Mesendoderm (in vitro differentiated cells): Measurements from ENCODE around the gene PSAT1.

Source experiments
- DNase-seq: peaks from one replicate; pipeline ENCODE4 v3.0.0; 2013
- H2AK5ac ChIP-seq: 2 replicates; pipeline ENCODE4 v1.6.1; 2013; ENCODE audit warnings: low read length, inconsistent platforms
- H2BK120ac ChIP-seq: 2 replicates; pipeline ENCODE4 v1.6.1; 2013; ENCODE audit warnings: low read depth, mild to moderate bottlenecking, low read length, moderate library complexity, mixed read lengths
- H2BK15ac ChIP-seq: replicated peaks from 2 replicates; pipeline ENCODE4 v1.6.1; 2013; ENCODE audit warnings: low read depth, mild to moderate bottlenecking, moderate library complexity
- H2BK5ac ChIP-seq: 2 replicates; pipeline ENCODE4 v1.6.1; 2013; ENCODE audit warnings: low read length, inconsistent platforms
- H3K18ac ChIP-seq: 2 replicates; pipeline ENCODE4 v1.6.1; 2013; ENCODE audit warnings: mild to moderate bottlenecking, low read length, mixed read lengths
- H3K23ac ChIP-seq: one replicate; pipeline ENCODE4 v1.6.1; 2013; ENCODE audit warnings: low read length
- H3K27ac ChIP-seq: 2 replicates; pipeline ENCODE4 v1.5.1; 2013; ENCODE audit warnings: low read depth, mild to moderate bottlenecking, inconsistent platforms, low read length, moderate library complexity
- H3K27me3 ChIP-seq: 2 replicates; pipeline ENCODE4 v1.6.1; 2013; ENCODE audit warnings: low read length, control low read depth, mild to moderate bottlenecking, inconsistent platforms; ENCODE audit not compliant: insufficient read depth, poor library complexity
- H3K36me3 ChIP-seq: 2 replicates; pipeline ENCODE4 v1.6.1; 2013; ENCODE audit warnings: low read length, inconsistent platforms; ENCODE audit not compliant: control insufficient read depth, insufficient read depth
- H3K4ac ChIP-seq: one replicate; pipeline ENCODE4 v1.6.1; 2013; ENCODE audit warnings: low read depth, mild to moderate bottlenecking, low read length, moderate library complexity
- H3K4me1 ChIP-seq: 2 replicates; pipeline ENCODE4 v1.6.1; 2013; ENCODE audit warnings: low read depth, low read length, inconsistent platforms; ENCODE audit not compliant: control insufficient read depth
- H3K4me2 ChIP-seq: 2 replicates; pipeline ENCODE4 v1.6.1; 2013; ENCODE audit warnings: low read length
- H3K4me3 ChIP-seq: 2 replicates; pipeline ENCODE4 v1.5.1; 2013; ENCODE audit warnings: mild to moderate bottlenecking, low read length
- H3K56ac ChIP-seq: one replicate; pipeline ENCODE4 v1.6.1; 2013; ENCODE audit warnings: low read length
- H3K79me1 ChIP-seq: 2 replicates; pipeline ENCODE4 v1.6.1; 2013; ENCODE audit warnings: low read length, inconsistent platforms
- H3K79me2 ChIP-seq: 2 replicates; pipeline ENCODE4 v1.6.1; 2013; ENCODE audit warnings: mild to moderate bottlenecking, low read length; ENCODE audit not compliant: control insufficient read depth, insufficient read depth
- H3K9ac ChIP-seq: 2 replicates; pipeline ENCODE4 v1.6.1; 2013; ENCODE audit warnings: low read length, inconsistent platforms
- H4K5ac ChIP-seq: one replicate; pipeline ENCODE4 v1.6.1; 2013; ENCODE audit warnings: low read length
- H4K8ac ChIP-seq: one replicate; pipeline ENCODE4 v1.6.1; 2013; ENCODE audit warnings: low read depth, mild to moderate bottlenecking, control low read depth, low read length, moderate library complexity
- WGBS: extraction: QIAGEN DNeasy Blood & Tissue Kit; methylation state at CpG from one replicate; pipeline ENCODE4 v1.1.7; 2013; ENCODE audit warnings: low lambda C conversion rate, missing lambda C conversion rate; ENCODE audit not compliant: insufficient coverage; ENCODE audit errors: extremely low coverage; 5-methylcytosine and 5-hydroxymethylcytosine counted together

The PSAT1 gene

DNA sequence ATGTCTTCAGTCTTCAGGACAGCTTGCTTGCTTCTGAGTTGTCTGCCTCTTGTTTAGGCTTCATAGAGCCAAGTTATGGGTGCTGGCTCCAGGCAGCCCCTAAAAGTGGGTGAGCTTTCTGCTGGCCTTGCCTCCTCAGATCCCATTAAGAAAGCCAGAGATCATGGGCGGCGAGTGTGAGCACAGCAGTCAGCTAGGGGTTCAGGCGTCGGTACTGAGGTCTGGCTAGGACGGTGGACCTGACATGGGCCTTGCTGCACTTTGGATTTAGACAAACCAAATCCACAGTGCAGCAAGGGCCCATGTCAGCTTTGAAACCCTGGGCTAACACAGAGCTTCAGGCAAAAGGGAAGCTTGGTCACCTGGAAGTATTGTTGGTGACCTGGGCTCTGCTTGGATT, 17.6 kb downstream of the PSAT1 start:
- Histone ChIP-seq H4K8ac (no peak overlapping the region), H3K4ac (no peak overlapping the region), H2BK15ac (no peak overlapping the region), H3K23ac (no peak overlapping the region), H3K79me1 (peaks cover 21% of the 10 kb centered on the region), H3K56ac (no peak overlapping the region), H3K4me1 (no peaks in the 10 kb centered on the region), H3K4me3 (no peak overlapping the region), H2BK120ac (no peak overlapping the region), H2AK5ac (no peak overlapping the region), H3K18ac (no peak overlapping the region), H3K4me2 (no peak overlapping the region), H3K79me2 (peaks cover 14% of the 10 kb centered on the region), H3K27me3 (no peaks in the 10 kb centered on the region), H3K9ac (no peak overlapping the region), H3K27ac (no peak overlapping the region), H2BK5ac (no peak overlapping the region), H4K5ac (no peak overlapping the region), H3K36me3 (peaks cover 36% of the 10 kb centered on the region)
- no CpG with 5 or more reads among the region's 5 CpGs for WGBS
- no peak for DNase-seq

DNA sequence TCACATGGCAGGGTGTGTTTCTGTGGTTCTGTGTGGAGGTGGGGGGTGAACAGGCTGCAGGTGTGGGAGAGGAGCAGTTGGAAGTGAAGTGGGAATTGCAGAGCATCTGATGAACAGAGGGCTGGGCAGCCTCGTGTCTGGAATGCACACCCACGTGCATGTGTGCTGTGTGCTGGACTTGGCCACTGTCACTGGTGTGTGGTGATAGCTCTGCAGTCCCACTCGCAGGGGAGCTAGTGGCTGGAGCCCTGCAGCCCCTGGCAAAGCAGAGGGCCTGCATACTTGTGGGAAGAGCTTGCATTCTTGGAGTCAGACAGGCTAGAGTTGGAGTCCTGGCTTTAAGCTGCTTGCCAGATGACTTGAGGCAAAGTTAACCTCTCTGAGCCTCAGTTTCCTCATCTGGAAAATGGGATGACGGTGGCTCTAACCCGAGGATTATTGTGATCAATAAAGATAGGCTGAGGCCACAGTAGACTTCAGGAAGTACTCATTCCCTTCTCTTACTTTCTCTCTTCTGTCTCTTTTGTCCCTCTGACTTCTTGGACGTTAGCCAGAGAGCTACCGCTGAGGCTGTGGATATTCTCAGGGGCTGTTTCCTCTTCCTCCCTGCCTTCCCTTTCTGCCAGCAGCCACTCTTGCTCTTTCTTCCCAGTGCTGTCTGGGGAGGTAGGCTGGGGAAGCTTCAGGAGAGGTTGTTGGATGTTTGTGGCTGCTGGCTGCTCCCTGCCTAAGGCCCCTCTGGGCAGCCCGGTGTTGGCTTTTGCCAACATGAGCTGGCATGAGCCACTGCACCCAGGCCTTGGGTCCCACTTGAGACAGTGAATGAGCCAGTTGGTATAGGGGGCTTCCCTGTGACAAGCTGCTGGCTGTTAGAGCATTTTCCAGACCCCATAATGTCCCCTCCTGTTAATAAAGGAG, 18.3 kb downstream of the PSAT1 start:
- no peak overlapping the region for H3K9ac ChIP-seq
- no peaks in the 10 kb centered on the region for H3K4me1 ChIP-seq
- WGBS: no CpG with 5 or more reads among the region's 8 CpGs
- H3K36me3 ChIP-seq: peaks cover 32% of the 10 kb centered on the region
- H3K27me3 ChIP-seq: no peaks in the 10 kb centered on the region
- no peak overlapping the region for H2BK15ac ChIP-seq
- no peak for DNase-seq
- H3K23ac ChIP-seq: no peak overlapping the region
- H3K27ac ChIP-seq: no peak overlapping the region
- H3K79me2 ChIP-seq: peaks cover 14% of the 10 kb centered on the region
- no peak overlapping the region for H4K5ac ChIP-seq
- H3K4ac ChIP-seq: no peak overlapping the region
- no peak overlapping the region for H2BK5ac ChIP-seq
- H3K79me1 ChIP-seq: peaks cover 19% of the 10 kb centered on the region
- H2BK120ac ChIP-seq: no peak overlapping the region
- H3K4me3 ChIP-seq: no peak overlapping the region
- no peak overlapping the region for H3K56ac ChIP-seq
- no peak overlapping the region for H2AK5ac ChIP-seq
- H4K8ac ChIP-seq: no peak overlapping the region
- no peak overlapping the region for H3K4me2 ChIP-seq
- no peak overlapping the region for H3K18ac ChIP-seq

DNA sequence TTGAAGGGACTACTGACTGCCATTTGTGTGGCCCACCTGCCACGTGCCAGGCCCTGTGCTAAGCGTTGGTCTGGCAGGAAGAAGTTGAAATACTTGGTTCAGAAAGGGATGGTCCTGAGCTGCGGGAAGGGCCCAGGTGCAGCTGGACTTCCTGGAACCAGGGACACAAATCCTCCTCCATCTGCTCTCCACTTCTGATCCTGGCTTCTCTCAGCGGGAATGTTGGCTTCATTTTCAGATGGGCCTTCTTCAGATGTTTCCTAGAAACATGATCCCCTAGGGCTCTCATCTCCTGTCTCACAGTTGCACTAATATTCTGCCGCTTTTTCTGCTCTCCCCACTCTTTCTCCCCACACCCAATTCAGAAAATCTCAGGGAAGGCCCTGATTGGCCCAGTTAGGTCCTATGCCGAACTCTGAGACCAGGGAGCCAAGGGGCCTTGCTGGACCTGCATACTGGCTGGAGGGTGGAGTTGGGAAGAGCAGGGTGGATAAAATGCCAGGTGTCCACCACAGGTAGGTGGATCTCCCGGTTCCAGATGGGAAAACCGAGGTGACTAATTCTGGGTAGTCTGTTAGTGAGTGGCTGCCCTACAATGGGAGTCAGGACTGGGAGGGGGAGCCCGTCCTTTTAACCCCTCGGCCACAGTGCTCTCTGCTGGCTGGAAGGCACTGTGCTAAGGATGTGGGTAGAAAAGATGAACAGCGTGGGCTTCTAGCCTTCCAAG, 19.4 kb downstream of the PSAT1 start:
- Histone ChIP-seq H4K8ac (no peak overlapping the region), H2BK15ac (no peak overlapping the region), H4K5ac (no peak overlapping the region), H3K79me2 (peaks cover 11% of the 10 kb centered on the region), H3K79me1 (peaks cover 17% of the 10 kb centered on the region), H3K4me3 (no peak overlapping the region), H2BK120ac (no peak overlapping the region), H3K4me1 (no peaks in the 10 kb centered on the region), H3K27me3 (no peaks in the 10 kb centered on the region), H3K36me3 (peaks cover 35% of the 10 kb centered on the region), H2BK5ac (no peak overlapping the region), H3K4me2 (no peak overlapping the region), H2AK5ac (no peak overlapping the region), H3K23ac (no peak overlapping the region), H3K18ac (no peak overlapping the region), H3K56ac (no peak overlapping the region), H3K27ac (no peak overlapping the region), H3K9ac (no peak overlapping the region), H3K4ac (no peak overlapping the region)
- peak; percentile 37 for DNase-seq
- no CpG with 5 or more reads among the region's 11 CpGs for WGBS

DNA sequence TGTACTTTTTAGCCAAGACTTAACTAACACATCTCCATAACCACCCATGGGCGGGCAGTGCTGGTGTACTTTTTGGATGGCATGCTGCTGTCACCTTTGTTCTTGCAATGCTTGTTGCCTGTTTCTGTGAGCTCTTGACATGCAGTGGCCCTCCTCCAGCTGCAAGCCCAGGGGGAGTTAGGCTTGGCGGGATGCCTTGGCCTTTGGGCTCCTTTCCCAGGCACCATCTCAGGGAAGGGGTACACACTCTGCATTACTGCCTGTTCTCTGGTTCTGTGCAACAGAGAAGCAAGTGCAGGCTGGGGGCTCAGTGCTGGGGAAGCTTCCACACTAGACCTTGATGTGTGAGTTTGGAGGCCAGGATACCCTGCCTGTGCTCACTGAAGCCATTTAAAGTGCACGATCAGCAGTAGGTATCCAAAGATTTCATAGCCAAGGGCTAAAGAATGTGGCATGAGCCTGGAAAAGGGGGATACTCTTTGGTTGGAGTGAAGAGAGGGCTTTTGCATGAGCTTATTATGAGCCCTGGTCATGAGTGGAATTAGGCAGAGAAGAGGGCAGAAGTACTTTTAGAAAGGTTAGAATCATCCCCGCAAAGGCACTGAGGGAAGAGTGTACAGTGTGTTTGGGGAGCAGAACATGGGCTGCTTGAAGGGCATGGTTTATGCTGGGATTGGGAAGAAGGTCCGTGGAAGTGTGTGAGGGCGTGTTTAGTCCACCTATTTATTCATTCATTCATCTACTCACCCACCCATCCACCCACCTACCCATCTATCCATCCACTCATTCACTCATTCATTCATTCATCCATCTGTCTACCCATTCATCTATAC, 22.5 kb downstream of the PSAT1 start:
- H3K36me3 ChIP-seq: peaks cover 43% of the 10 kb centered on the region
- no peak overlapping the region for H3K56ac ChIP-seq
- H3K79me1 ChIP-seq: peaks cover 33% of the 10 kb centered on the region
- no peak overlapping the region for H2BK5ac ChIP-seq
- H3K9ac ChIP-seq: no peak overlapping the region
- no peak overlapping the region for H4K8ac ChIP-seq
- no peak overlapping the region for H2AK5ac ChIP-seq
- no peak overlapping the region for H3K4me2 ChIP-seq
- no peak overlapping the region for H3K4ac ChIP-seq
- H4K5ac ChIP-seq: no peak overlapping the region
- no peak overlapping the region for H3K23ac ChIP-seq
- no peaks in the 10 kb centered on the region for H3K27me3 ChIP-seq
- WGBS: no CpG with 5 or more reads among the region's 6 CpGs
- H3K79me2 ChIP-seq: peaks cover 14% of the 10 kb centered on the region
- no peak for DNase-seq
- H3K18ac ChIP-seq: no peak overlapping the region
- H3K27ac ChIP-seq: no peak overlapping the region
- H3K4me3 ChIP-seq: no peak overlapping the region
- H2BK120ac ChIP-seq: no peak overlapping the region
- no peak overlapping the region for H2BK15ac ChIP-seq
- H3K4me1 ChIP-seq: no peaks in the 10 kb centered on the region

DNA sequence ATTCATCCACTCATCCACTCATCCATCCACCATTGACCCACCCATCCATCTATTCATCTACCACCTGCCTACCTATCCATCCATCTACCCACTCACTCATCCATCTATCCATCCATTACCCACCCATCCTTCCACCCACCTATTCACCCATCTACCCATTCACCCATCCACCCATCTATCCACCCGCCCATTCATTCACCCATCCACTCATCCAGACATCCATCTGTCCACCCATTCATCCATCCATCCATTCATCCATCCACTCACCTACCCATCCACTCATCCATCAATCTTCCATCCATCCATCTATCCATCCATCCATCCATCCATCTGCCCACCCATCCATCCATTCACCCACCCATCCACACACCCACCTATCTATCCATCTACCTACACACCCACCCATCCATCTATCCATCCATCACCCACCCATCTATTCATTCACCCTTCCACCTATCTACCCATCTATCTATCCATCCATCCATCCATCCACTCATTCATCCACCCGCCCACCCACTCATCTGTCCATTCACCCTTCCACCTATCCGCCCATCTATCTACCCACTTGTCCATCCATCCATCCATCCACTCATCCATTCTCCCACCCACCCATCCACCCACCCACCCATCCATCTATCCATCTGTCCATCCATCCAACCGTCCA, 23.2 kb downstream of the PSAT1 start:
- no peak overlapping the region for H2BK15ac ChIP-seq
- no peak overlapping the region for H3K27ac ChIP-seq
- no peak overlapping the region for H3K4me2 ChIP-seq
- DNase-seq: no peak
- no peak overlapping the region for H3K9ac ChIP-seq
- no peak overlapping the region for H3K4ac ChIP-seq
- no peak overlapping the region for H3K4me3 ChIP-seq
- H3K27me3 ChIP-seq: no peaks in the 10 kb centered on the region
- no peak overlapping the region for H3K56ac ChIP-seq
- H3K23ac ChIP-seq: no peak overlapping the region
- H3K4me1 ChIP-seq: no peaks in the 10 kb centered on the region
- peaks cover 11% of the 10 kb centered on the region for H3K79me2 ChIP-seq
- H2BK120ac ChIP-seq: no peak overlapping the region
- peaks cover 40% of the 10 kb centered on the region for H3K36me3 ChIP-seq
- WGBS: no CpG with 5 or more reads among the region's 4 CpGs
- H3K79me1 ChIP-seq: peaks cover 27% of the 10 kb centered on the region
- H2AK5ac ChIP-seq: no peak overlapping the region
- H4K8ac ChIP-seq: no peak overlapping the region
- H4K5ac ChIP-seq: no peak overlapping the region
- H2BK5ac ChIP-seq: no peak overlapping the region
- no peak overlapping the region for H3K18ac ChIP-seq
